Keratinocyte (primary cell): ENCODE measurements around the gene AFF2.

ENCODE experiments used
- EZH2 ChIP-seq: IDR thresholded peaks from one replicate; pipeline ENCODE4 v1.6.1; 2012; ENCODE audit warnings: inconsistent platforms, mild to moderate bottlenecking, low read length, moderate library complexity
- TF ChIP-seq, protein P1 (sequence below), 3 experiments: IDR thresholded peaks in 1 of 3; conservative IDR thresholded peaks in 1 of 3; optimal IDR thresholded peaks in 1 of 3; 2 replicates in 2 of 3; 3 replicates in 1 of 3; pipeline versions ENCODE3 to v1.5.1; 2011; ENCODE audit warnings: low read length in 3 of 3, mild to moderate bottlenecking in 3 of 3, moderate library complexity in 2 of 3, control low read depth in 1 of 3, inconsistent platforms in 1 of 3; ENCODE audit not compliant: insufficient read depth in 2 of 3; ENCODE audit errors: extremely low read depth in 1 of 3

DNA sequence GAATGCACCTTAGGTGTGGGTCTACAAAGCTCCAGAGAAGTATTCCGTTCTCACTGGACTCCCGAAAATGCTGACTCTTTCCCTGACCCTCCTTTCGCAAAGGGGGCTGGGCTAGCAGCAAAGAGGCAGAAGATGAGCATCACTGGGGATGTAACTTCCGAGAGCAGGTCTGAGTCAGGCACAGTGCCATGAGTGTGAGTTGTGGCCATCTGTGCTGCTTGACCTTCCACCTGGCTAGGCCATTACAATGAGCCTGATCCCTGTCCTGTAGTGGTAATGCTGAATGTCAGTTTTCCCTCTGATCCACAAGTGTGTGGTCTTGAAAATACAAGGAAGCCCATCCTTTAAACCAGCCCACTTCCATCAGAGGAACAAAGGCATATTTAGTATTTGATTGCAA, 479.4 kb downstream of the AFF2 start:
- TF ChIP-seq, protein P1, sequence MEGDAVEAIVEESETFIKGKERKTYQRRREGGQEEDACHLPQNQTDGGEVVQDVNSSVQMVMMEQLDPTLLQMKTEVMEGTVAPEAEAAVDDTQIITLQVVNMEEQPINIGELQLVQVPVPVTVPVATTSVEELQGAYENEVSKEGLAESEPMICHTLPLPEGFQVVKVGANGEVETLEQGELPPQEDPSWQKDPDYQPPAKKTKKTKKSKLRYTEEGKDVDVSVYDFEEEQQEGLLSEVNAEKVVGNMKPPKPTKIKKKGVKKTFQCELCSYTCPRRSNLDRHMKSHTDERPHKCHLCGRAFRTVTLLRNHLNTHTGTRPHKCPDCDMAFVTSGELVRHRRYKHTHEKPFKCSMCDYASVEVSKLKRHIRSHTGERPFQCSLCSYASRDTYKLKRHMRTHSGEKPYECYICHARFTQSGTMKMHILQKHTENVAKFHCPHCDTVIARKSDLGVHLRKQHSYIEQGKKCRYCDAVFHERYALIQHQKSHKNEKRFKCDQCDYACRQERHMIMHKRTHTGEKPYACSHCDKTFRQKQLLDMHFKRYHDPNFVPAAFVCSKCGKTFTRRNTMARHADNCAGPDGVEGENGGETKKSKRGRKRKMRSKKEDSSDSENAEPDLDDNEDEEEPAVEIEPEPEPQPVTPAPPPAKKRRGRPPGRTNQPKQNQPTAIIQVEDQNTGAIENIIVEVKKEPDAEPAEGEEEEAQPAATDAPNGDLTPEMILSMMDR (optimal IDR thresholded peaks at IDR 0.05 in 1 of 3, IDR thresholded peaks at IDR 0.05 in 1 of 3, conservative IDR thresholded peaks at IDR 0.05 in 1 of 3; ENCODE audit: extremely low read depth in 1 of 3, insufficient read depth in 2 of 3, low read length in 3 of 3), result no peak
- TF ChIP-seq EZH2, result no peak
